ENCODE results near the gene TNFSF13B.

GRCh38 chr13:108315273-108315672 lies 45.8 kb downstream of the TNFSF13B start:
- TF ChIP-seq CTCF (IDR thresholded peaks at IDR 0.05) (no peak), POLR2A (IDR thresholded peaks at IDR 0.05) (no peak)

Measured in uterus (tissue), 2 donors.